AG09319 (cell line): ENCODE results near the gene TMEM201.

ENCODE experiments used
- DNase-seq: peaks from one replicate; pipeline ENCODE4 v3.0.0-alpha.2; 2010; ENCODE audit warnings: low read depth; ENCODE audit errors: extremely low read depth
- TF ChIP-seq, protein P1 (sequence below): IDR thresholded peaks from 2 replicates; pipeline ENCODE4 v1.5.1; 2011; ENCODE audit warnings: low read depth, mild to moderate bottlenecking, inconsistent platforms, low read length, moderate library complexity

The TMEM201 gene, protein sequence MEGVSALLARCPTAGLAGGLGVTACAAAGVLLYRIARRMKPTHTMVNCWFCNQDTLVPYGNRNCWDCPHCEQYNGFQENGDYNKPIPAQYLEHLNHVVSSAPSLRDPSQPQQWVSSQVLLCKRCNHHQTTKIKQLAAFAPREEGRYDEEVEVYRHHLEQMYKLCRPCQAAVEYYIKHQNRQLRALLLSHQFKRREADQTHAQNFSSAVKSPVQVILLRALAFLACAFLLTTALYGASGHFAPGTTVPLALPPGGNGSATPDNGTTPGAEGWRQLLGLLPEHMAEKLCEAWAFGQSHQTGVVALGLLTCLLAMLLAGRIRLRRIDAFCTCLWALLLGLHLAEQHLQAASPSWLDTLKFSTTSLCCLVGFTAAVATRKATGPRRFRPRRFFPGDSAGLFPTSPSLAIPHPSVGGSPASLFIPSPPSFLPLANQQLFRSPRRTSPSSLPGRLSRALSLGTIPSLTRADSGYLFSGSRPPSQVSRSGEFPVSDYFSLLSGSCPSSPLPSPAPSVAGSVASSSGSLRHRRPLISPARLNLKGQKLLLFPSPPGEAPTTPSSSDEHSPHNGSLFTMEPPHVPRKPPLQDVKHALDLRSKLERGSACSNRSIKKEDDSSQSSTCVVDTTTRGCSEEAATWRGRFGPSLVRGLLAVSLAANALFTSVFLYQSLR

DNA sequence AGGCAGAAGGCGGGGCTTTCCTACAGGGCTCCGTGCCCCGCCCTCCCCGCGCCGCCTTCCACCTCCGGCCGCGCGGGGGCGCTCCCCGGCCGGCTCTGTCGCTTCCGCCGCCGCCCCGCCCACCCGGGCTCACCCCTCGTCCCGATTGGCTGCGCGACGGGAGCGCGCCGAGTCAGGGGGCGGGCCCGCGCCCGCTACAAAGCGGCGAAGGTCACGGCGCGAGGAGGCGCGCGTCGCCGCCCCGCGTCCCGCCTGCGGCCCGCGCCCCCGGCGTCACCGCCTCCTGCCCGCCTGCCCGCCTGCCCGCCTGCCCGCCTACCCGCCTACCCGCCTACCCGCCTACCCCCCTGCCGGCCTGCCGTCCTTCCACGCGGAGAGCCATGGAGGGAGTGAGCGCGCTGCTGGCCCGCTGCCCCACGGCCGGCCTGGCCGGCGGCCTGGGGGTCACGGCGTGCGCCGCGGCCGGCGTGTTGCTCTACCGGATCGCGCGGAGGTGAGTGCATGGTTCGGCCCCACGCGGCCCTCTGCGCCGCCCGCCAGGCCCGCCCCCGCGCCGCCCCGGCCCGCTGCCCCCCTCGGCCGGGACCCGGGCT is at the start of gene TMEM201:
TMEM201 (plus strand) TSS at position 361 of the 593 bp plus-strand sequence; CDS start at position 381, 20 bp downstream.
- peak; percentile 76 for DNase-seq
- TF ChIP-seq, protein P1, sequence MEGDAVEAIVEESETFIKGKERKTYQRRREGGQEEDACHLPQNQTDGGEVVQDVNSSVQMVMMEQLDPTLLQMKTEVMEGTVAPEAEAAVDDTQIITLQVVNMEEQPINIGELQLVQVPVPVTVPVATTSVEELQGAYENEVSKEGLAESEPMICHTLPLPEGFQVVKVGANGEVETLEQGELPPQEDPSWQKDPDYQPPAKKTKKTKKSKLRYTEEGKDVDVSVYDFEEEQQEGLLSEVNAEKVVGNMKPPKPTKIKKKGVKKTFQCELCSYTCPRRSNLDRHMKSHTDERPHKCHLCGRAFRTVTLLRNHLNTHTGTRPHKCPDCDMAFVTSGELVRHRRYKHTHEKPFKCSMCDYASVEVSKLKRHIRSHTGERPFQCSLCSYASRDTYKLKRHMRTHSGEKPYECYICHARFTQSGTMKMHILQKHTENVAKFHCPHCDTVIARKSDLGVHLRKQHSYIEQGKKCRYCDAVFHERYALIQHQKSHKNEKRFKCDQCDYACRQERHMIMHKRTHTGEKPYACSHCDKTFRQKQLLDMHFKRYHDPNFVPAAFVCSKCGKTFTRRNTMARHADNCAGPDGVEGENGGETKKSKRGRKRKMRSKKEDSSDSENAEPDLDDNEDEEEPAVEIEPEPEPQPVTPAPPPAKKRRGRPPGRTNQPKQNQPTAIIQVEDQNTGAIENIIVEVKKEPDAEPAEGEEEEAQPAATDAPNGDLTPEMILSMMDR: peak; percentile 34

DNA sequence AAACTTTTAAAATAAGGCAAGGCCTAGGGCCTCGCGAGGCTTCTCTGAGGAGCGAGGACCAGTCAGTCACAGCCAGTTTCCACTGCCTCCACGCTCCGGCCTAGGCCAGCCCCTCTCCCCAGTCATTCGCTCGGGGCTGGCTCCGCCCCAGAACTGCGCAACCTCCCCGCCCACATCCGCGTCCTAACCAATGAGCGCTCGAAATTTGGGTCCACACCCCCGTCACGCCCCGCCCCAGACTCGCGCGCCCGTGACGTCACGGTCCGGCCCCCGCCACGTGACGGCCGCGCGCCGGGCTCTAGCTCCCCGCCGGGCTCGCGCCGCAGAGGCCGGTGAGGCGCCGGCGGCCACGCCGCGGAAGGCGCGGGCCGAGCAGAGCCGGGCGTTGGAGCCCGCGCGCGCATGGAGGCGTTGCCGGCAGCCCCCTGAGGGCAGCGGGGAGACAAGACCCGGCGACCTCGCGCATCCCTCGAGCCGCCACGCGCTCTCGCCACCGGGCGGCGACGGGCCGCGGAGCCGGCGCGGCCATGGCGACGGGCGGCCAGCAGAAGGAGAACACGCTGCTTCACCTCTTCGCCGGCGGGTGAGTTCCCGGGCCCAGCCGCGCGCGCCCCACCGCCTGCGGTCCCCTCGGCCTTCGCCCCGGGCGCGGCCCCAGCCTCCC is 49.4 kb upstream of the TMEM201 start, which contains the start of gene SLC25A33:
SLC25A33 (plus strand) TSS at position 301 of the 664 bp plus-strand sequence; CDS start at position 528, 227 bp downstream.
- TF ChIP-seq, protein P1: no peak
- peak; percentile 93 for DNase-seq

DNA sequence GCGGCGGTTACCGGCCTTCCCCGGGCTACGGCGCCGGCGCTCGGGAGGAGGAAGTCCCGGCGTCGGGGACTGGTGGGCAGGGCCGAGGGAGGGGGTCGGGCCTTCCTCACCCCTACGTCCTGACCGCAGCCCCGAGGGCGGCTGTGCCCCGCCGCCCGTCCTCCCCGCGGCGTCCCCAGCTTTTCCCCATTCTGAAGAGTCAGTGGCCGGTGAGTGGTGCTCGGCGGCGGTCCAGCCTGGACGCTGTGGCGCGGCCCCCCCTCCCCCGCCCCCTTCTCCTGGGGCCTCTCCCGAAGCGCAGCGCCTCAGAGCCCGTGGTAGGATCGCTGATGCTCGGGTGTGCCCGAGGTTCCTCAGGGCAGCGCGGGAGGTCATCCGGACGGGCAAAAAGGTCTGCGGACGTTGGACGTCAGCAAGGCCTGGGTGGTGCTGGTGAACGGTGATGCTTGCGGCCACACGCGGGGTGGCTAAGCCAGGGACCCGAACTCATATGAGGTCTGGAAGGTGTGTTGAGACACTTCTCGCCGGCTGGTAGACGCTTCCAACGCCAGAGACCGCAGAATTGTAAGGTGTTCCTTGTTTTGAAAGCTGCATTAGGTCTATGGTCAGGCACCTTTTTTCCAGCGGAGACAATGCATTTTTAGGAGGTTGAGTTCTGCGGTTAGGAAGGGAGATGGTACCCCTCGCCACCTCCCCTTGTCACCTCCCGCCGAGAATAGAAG is 48.7 kb upstream of the TMEM201 start:
- DNase-seq: no peak
- TF ChIP-seq, protein P1: no peak

DNA sequence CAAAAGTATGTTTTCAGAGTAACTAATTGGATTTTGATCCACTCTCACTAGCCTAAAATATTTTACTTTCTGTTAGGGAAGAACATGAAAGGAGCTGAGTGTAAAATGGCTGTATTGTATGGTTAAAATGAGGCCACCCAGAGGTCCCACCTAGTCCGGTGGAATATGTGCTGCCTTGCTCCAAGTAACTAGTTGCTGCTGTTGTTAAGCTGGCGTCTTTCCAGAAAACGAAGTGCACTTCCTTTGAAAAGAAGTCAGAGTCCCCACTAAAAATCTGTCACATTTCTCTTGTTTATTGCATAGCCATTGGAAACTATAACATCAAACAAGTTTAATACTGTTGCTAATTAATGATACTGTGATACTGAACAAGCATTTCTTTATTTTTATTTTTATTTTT is 46.3 kb upstream of the TMEM201 start:
- TF ChIP-seq, protein P1: no peak
- DNase-seq: no peak

DNA sequence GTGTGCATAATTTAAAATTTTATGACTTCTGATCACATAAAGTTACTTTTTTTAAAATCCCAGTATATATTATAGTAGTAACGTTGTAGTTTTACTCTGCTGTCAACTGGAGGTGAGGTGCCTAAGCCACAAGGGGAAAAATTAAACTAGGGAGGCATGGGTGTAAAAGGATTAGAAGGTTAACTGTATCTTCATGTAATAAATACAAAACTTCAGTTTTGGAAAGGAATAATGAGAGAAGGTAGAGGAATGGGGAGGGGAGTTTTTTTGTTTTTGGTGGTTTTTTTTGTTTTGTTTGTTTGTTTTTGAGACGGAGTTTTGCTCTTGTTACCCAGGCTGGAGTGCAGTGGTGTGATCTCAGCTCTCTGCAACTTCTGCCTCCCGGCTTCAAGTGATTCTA is 43.8 kb upstream of the TMEM201 start:
- DNase-seq: no peak

DNA sequence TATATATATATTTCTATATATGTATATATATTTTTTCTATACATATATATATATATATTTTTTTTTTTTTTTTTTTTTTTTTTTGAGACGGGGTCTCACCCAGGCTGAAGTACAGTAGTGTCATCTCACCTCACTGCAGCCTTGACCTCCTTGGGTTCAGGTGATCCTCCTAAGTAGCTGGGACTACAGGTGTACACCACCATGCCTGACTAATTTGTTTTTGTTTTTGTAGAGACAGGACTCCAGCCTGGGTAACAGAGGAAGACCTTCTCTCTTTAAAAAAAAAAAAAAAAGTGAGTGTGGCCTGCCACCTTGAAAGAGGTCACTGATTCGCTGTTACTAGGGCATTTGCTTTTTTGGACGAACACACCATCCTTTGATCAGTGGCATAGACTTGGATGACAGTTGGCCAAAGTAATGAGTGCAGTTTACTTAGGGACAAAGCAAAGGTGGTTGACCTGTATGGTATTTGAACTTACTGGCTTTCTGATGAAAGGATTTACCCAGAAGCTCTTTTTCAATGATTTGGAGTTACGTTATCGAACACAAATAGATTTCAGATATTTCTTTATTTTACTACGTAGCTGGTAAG is 38.7 kb upstream of the TMEM201 start:
- TF ChIP-seq, protein P1: no peak
- no peak for DNase-seq

More for the DNA sequence above, 43.8 kb upstream of the TMEM201 start:
- TF ChIP-seq, protein P1: no peak
